B cell (primary cell): ENCODE measurements around the gene DENND1A.

Source experiments
- CTCF ChIP-seq: fragments of 200-600 bp; IDR thresholded peaks from one replicate; pipeline ENCODE4 v1.8.0; 2022; ENCODE audit warnings: antibody characterized with exemption, mild to moderate bottlenecking
- EZH2 ChIP-seq: IDR thresholded peaks from 2 replicates; pipeline ENCODE4 v1.6.1; 2012; ENCODE audit warnings: borderline replicate concordance, low read depth, mild to moderate bottlenecking, moderate library complexity, low read length; ENCODE audit not compliant: insufficient read depth, poor library complexity, severe bottlenecking

GRCh38 chr9:123389698-123390097 is 540.2 kb downstream of the DENND1A start:
- TF ChIP-seq EZH2 (no peak), CTCF (no peak)
